ENCODE data around the gene SBK3.

GRCh38 chr19:55543567-55543966 is 1.8 kb downstream of the SBK3 start:
- no peak for TF ChIP-seq CTCF (IDR thresholded peaks at IDR 0.05)
- no peak for TF ChIP-seq POLR2AphosphoS5 (IDR thresholded peaks at IDR 0.05; ENCODE audit: low read depth, low read length)
- no peak for TF ChIP-seq TCF7L2 (IDR thresholded peaks at IDR 0.05; ENCODE audit: low read depth, low read length)
- no peak for TF ChIP-seq REST (IDR thresholded peaks at IDR 0.05; ENCODE audit: insufficient read depth in 1 of 2, low read depth in 2 of 2, low read length in 1 of 2)
- TF ChIP-seq SIN3A (IDR thresholded peaks at IDR 0.05; ENCODE audit: borderline replicate concordance, insufficient read depth, low read depth, low read length) = no peak
